Inflammatory macrophage treated with lipopolysaccharide for 1 hour (primary cell): ENCODE results near the gene FAM120A.
"Not testable (repeated sequence)": the region's sequence is repeated elsewhere in the genome, so short reads cannot be mapped to it uniquely, and the experiment has no call there.

ENCODE experiments used
- DNase-seq, 2 donors: peaks; one replicate each; pipeline ENCODE4 v3.0.0-alpha.2; 2020 to 2022

The FAM120A gene

GRCh38 chr9:93511228-93511627 is 59.7 kb downstream of the FAM120A start:
- not testable (repeated sequence) for DNase-seq

- DNase-seq, result peak; percentile 56 to 68
Observed at GRCh38 chr9:93512170-93512812, 60.8 kb downstream of the FAM120A start.

GRCh38 chr9:93513606-93514005 is 62.1 kb downstream of the FAM120A start:
- DNase-seq, result no peak

GRCh38 chr9:93517331-93517730 is 65.8 kb downstream of the FAM120A start:
- DNase-seq, result no peak

- DNase-seq, result peak in 1 of 2 donors; percentile 25
Observed at GRCh38 chr9:93520523-93520922, 69.0 kb downstream of the FAM120A start.

GRCh38 chr9:93522736-93523135 is 71.3 kb downstream of the FAM120A start:
- DNase-seq, result no peak

GRCh38 chr9:93523518-93524144 is 72.1 kb downstream of the FAM120A start:
- DNase-seq, result no peak

GRCh38 chr9:93525476-93525875 is 74.0 kb downstream of the FAM120A start:
- no peak for DNase-seq

- DNase-seq, result no peak
Observed at GRCh38 chr9:93531374-93531773, 79.9 kb downstream of the FAM120A start.

- no peak for DNase-seq
Observed at GRCh38 chr9:93532141-93532540, 80.7 kb downstream of the FAM120A start.

GRCh38 chr9:93533863-93534262 is 82.4 kb downstream of the FAM120A start:
- DNase-seq, result no peak

GRCh38 chr9:93536167-93536566 is 84.7 kb downstream of the FAM120A start:
- no peak for DNase-seq

GRCh38 chr9:93536874-93537273 is 85.4 kb downstream of the FAM120A start:
- no peak for DNase-seq

- no peak for DNase-seq
Observed at GRCh38 chr9:93540305-93540704, 88.8 kb downstream of the FAM120A start.

GRCh38 chr9:93541005-93541404 is 89.5 kb downstream of the FAM120A start:
- DNase-seq, result no peak

- DNase-seq, result no peak
Observed at GRCh38 chr9:93541581-93542349, 90.3 kb downstream of the FAM120A start.

GRCh38 chr9:93543117-93543516 is 91.6 kb downstream of the FAM120A start:
- DNase-seq, result no peak

- no peak for DNase-seq
Observed at GRCh38 chr9:93546356-93546755, 94.9 kb downstream of the FAM120A start.

GRCh38 chr9:93549611-93550010 is 98.1 kb downstream of the FAM120A start:
- DNase-seq, result no peak

GRCh38 chr9:93552923-93553322 is 101.4 kb downstream of the FAM120A start:
- DNase-seq, result no peak

GRCh38 chr9:93555370-93555769 is 103.9 kb downstream of the FAM120A start:
- DNase-seq, result no peak

- DNase-seq, result no peak
Observed at GRCh38 chr9:93557366-93558137, 106.1 kb downstream of the FAM120A start.

GRCh38 chr9:93558503-93558902 is 107.0 kb downstream of the FAM120A start:
- DNase-seq, result no peak
